SJCRH30 (cell line): ENCODE data around the gene OR56B1. TPM values are rescaled to one million over a fixed set of nuclear protein-coding genes. Genes with fewer than 3 reads are reported as not detected.

ENCODE experiments used
- DNase-seq, 2 experiments: peaks; one replicate each; pipeline ENCODE4 v3.0.0-alpha.2; 2015 to 2020
- H3K27ac ChIP-seq: fragments of 250-450 bp; sonication (Bioruptor Pico); 2 replicates; pipeline ENCODE4 v1.5.1; 2020; ENCODE audit warnings: mild to moderate bottlenecking, moderate library complexity
- H3K27me3 ChIP-seq: fragments of 250-450 bp; sonication (Bioruptor Pico); 2 replicates; pipeline ENCODE4 v1.5.1; 2020; ENCODE audit warnings: mild to moderate bottlenecking, moderate library complexity
- H3K36me3 ChIP-seq: fragments of 250-450 bp; sonication (Bioruptor Pico); 2 replicates; pipeline ENCODE4 v1.5.1; 2020; ENCODE audit warnings: mild to moderate bottlenecking, moderate library complexity
- H3K4me1 ChIP-seq: fragments of 250-450 bp; sonication (Bioruptor Pico); 2 replicates; pipeline ENCODE4 v1.5.1; 2020; ENCODE audit warnings: mild to moderate bottlenecking, moderate library complexity
- H3K4me3 ChIP-seq: fragments of 250-450 bp; sonication (Bioruptor Pico); 2 replicates; pipeline ENCODE4 v1.5.1; 2020; ENCODE audit warnings: mild to moderate bottlenecking, moderate library complexity
- H3K9me3 ChIP-seq: fragments of 250-450 bp; sonication (Bioruptor Pico); replicated peaks from 2 replicates; pipeline ENCODE4 v1.5.1; 2020; ENCODE audit warnings: mild to moderate bottlenecking, moderate library complexity
- total RNA-seq: library from RNA; depleted of rRNA; stranded (reverse); fragments of >200 nt; shearing (Covaris generic); gene quantifications from 2 replicates; pipeline ENCODE4 v1.2.3, GENCODE V29; 2014; rRNA removed

Gene OR56B1
- total RNA-seq, 1 experiment from 2014 or later, result not detected

DNA sequence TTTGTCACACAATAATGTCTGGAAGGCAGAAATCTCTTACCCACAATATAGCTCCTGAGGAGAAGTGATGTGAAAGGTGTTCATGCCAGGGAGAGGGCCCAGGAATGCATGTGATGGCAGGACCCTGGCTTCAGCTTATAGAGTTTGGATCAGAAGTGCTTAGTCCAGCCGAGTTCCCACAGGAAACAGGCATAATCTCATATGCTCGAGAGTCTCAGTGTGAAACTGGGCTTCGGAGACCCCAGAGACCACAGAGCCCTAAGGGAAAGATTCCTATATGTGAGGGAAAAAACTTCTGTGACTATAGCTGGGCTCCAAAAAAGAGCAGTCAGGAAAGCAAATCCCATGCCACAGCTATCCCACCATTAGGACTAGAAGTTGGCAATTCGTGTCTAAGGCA, 47.0 kb downstream of the OR56B1 start, which contains the start of gene OR52N5:
OR52N5 (minus strand) TSS at position 101 of the 400 bp plus-strand sequence. CDS start 4,721 bp downstream, outside the sequence.
- Histone ChIP-seq H3K4me1 (no peaks in the 10 kb centered on the region), H3K4me3 (no peak within 1 kb of the TSS), H3K27ac (no peak within 1 kb of the TSS), H3K36me3 (no peaks in the 10 kb centered on the region), H3K27me3 (no peaks in the 10 kb centered on the region), H3K9me3 (no peaks in the 10 kb centered on the region)
- DNase-seq, result no peak

Other genes with a start within 250 kb of the OR56B1 start
- gene OR52D1, start 247.8 kb upstream of the OR56B1 start, total RNA-seq, result not detected in 2 replicates
- not detected in 2 replicates for gene UBQLN3, start 226.5 kb upstream of the OR56B1 start, total RNA-seq
- not detected in 2 replicates for gene UBQLNL, start 219.7 kb upstream of the OR56B1 start, total RNA-seq
- not detected in 2 replicates for gene OR52H1, start 187.9 kb upstream of the OR56B1 start, total RNA-seq
- gene OR52B6, start 155.6 kb upstream of the OR56B1 start, total RNA-seq, result not detected in 2 replicates
- not detected in 2 replicates for gene TRIM6, start 139.8 kb upstream of the OR56B1 start, total RNA-seq
- gene TRIM34, start 111.4 kb upstream of the OR56B1 start, total RNA-seq, result not detected in 2 replicates
- gene TRIM5, start 51.4 kb upstream of the OR56B1 start, total RNA-seq, result 10.2 and 10.5 TPM in 2 replicates
- gene TRIM22, start 46.7 kb upstream of the OR56B1 start, total RNA-seq, result 0.30 and 0.65 TPM in 2 replicates
- not detected in 2 replicates for gene OR52N4, start 17.8 kb downstream of the OR56B1 start, total RNA-seq
- gene OR52N5, start 46.9 kb downstream of the OR56B1 start, total RNA-seq, result not detected in 2 replicates
- not detected in 2 replicates for gene OR52N1, start 54.8 kb downstream of the OR56B1 start, total RNA-seq
- gene OR52N2, start 72.5 kb downstream of the OR56B1 start, total RNA-seq, result not detected in 2 replicates
- not detected in 2 replicates for gene OR52E6, start 105.4 kb downstream of the OR56B1 start, total RNA-seq
- not detected in 2 replicates for gene OR52E8, start 121.2 kb downstream of the OR56B1 start, total RNA-seq
- gene OR52E4, start 144.2 kb downstream of the OR56B1 start, total RNA-seq, result not detected in 2 replicates
- gene OR52E5, start 156.8 kb downstream of the OR56B1 start, total RNA-seq, result not detected in 2 replicates
- not detected in 2 replicates for gene OR56A3, start 205.8 kb downstream of the OR56B1 start, total RNA-seq
- not detected in 2 replicates for gene OR56A5, start 232.0 kb downstream of the OR56B1 start, total RNA-seq